BJ (cell line): ENCODE measurements around the gene GPR37. TPM values are rescaled to one million over a fixed set of nuclear protein-coding genes. Genes with fewer than 3 reads are reported as not detected.

ENCODE experiments used
- CTCF ChIA-PET: fragments of 350-600 bp; formaldehyde crosslinking; extraction: SDS; loops from one replicate; lab custom pipeline; 2021; ENCODE audit warnings: antibody characterized with exemption, inconsistent platforms; lab: Yijun Ruan, JAX
- POLR2A ChIA-PET: fragments of 300-600 bp; sonication (Branson Sonifier 250); formaldehyde crosslinking; extraction: SDS; loops from one replicate; lab custom pipeline; 2021; ENCODE audit warnings: antibody characterized with exemption; lab: Charles Lee
- DNase-seq: peaks from one replicate; pipeline ENCODE4 v3.0.0-alpha.2; 2011; ENCODE audit warnings: low read depth
- H3K27me3 ChIP-seq: 2 replicates; pipeline ENCODE4 v1.6.0; 2011; ENCODE audit warnings: low read length; ENCODE audit not compliant: control insufficient read depth, insufficient read depth
- H3K36me3 ChIP-seq: 2 replicates; pipeline ENCODE4 v1.5.1; 2011; ENCODE audit warnings: low read length; ENCODE audit not compliant: control insufficient read depth, insufficient read depth
- H3K4me3 ChIP-seq: 2 replicates; pipeline ENCODE4 v1.5.1; 2011; ENCODE audit warnings: low read depth, mild to moderate bottlenecking, control low read depth, low read length
- CTCF ChIP-seq: IDR thresholded peaks from 2 replicates; pipeline ENCODE4 v1.5.1; 2011; ENCODE audit warnings: low read depth, mild to moderate bottlenecking, control low read depth, inconsistent platforms, low read length, moderate library complexity; ENCODE audit not compliant: insufficient read depth
- polyA plus RNA-seq: library from polyadenylated mRNA; depleted of rRNA; stranded (reverse); fragments of >200 nt; gene quantifications from 2 replicates; pipeline ENCODE4 v1.2.3, GENCODE V29; 2011

Gene GPR37
- polyA plus RNA-seq, 1 experiment: 0.25 TPM

GRCh38 chr7:124712017-124712416 is 53.6 kb downstream of the GPR37 start:
- Histone ChIP-seq H3K27me3 (no peaks in the 10 kb centered on the region), H3K4me3 (no peak overlapping the region), H3K36me3 (no peaks in the 10 kb centered on the region)
- ChIA-PET CTCF (interaction anchor here (0.7 kb wide), 1 partner anchor 45 kb away, joined by 3 read pairs; no protein-coding TSS in a partner anchor), POLR2A (no interaction called here)
- no peak for DNase-seq
- no peak for TF ChIP-seq CTCF

GRCh38 chr7:124702385-124702784 is 63.2 kb downstream of the GPR37 start:
- Histone ChIP-seq H3K36me3 (no peaks in the 10 kb centered on the region), H3K27me3 (no peaks in the 10 kb centered on the region), H3K4me3 (no peak overlapping the region)
- ChIA-PET CTCF (no interaction called here), POLR2A (no interaction called here)
- no peak for DNase-seq
- TF ChIP-seq CTCF: no peak

- no peak for DNase-seq
- TF ChIP-seq CTCF: no peak
- H3K27me3 ChIP-seq: no peaks in the 10 kb centered on the region
- H3K36me3 ChIP-seq: no peaks in the 10 kb centered on the region
- ChIA-PET CTCF (no interaction called here), POLR2A (interaction anchor here (0.6 kb wide), 1 partner anchor 545 kb away, joined by 3 read pairs; no protein-coding TSS in a partner anchor)
- H3K4me3 ChIP-seq: no peak overlapping the region
These were observed 63.6 kb downstream of the GPR37 start for GRCh38 chr7:124701955-124702354.

GRCh38 chr7:124700655-124701054 is 64.9 kb downstream of the GPR37 start:
- H3K4me3 ChIP-seq: no peak overlapping the region
- no peaks in the 10 kb centered on the region for H3K36me3 ChIP-seq
- no peak for TF ChIP-seq CTCF
- H3K27me3 ChIP-seq: no peaks in the 10 kb centered on the region
- no peak for DNase-seq
- ChIA-PET CTCF (no interaction called here), POLR2A (no interaction called here)

- no peak for TF ChIP-seq CTCF
These were observed 66.6 kb downstream of the GPR37 start for GRCh38 chr7:124698964-124699363.

More at GRCh38 chr7:124698964-124699363, 66.6 kb downstream of the GPR37 start:
- no peak for DNase-seq
- Histone ChIP-seq H3K36me3 (no peaks in the 10 kb centered on the region), H3K27me3 (no peaks in the 10 kb centered on the region), H3K4me3 (no peak overlapping the region)
- ChIA-PET CTCF (interaction anchor here (1.3 kb wide), 1 partner anchor 1118 kb away, joined by 4 read pairs; no protein-coding TSS in a partner anchor), POLR2A (no interaction called here)
